Neural cell (in vitro differentiated cells): ENCODE data around the gene DCAF7. TPM values are rescaled to one million over a fixed set of nuclear protein-coding genes. Genes with fewer than 3 reads are reported as not detected.

Experiments
- H2AFZ ChIP-seq: fragments of 200-600, 300-800 bp; sonication (generic), shearing (Covaris generic); 2 replicates; pipeline ENCODE4 v1.6.0; 2014; ENCODE audit warnings: low read depth, mild to moderate bottlenecking, antibody characterized with exemption, low read length, moderate library complexity
- H3F3A ChIP-seq: fragments of 200-600 bp; shearing (Covaris generic); 2 replicates; pipeline ENCODE4 v1.6.1; 2016; ENCODE audit warnings: mild to moderate bottlenecking, moderate library complexity, mixed read lengths, antibody characterized with exemption, low read length; ENCODE audit not compliant: insufficient read depth, poor library complexity, severe bottlenecking
- H3K27ac ChIP-seq: fragments of 200-600, 300-800 bp; sonication (generic), shearing (Covaris generic); 2 replicates; pipeline ENCODE4 v1.5.1; 2014; ENCODE audit warnings: mild to moderate bottlenecking, low read length, moderate library complexity
- H3K27me3 ChIP-seq: fragments of 300-800, 200-600 bp; sonication (generic), shearing (Covaris generic); 2 replicates; pipeline ENCODE4 v1.6.0; 2014; ENCODE audit warnings: mild to moderate bottlenecking, low read depth, low read length, moderate library complexity; ENCODE audit not compliant: insufficient read depth
- H3K36me3 ChIP-seq: fragments of 300-800, 200-600 bp; sonication (generic), shearing (Covaris generic); 2 replicates; pipeline ENCODE4 v1.5.1; 2014; ENCODE audit warnings: mild to moderate bottlenecking, antibody characterized with exemption, low read length, moderate library complexity; ENCODE audit not compliant: insufficient read depth
- H3K4me2 ChIP-seq: fragments of 300-800, 200-600 bp; sonication (generic), shearing (Covaris generic); 2 replicates; pipeline ENCODE4 v1.6.0; 2014; ENCODE audit warnings: mild to moderate bottlenecking, low read length
- H3K4me3 ChIP-seq: fragments of 300-800, 200-600 bp; sonication (generic), shearing (Covaris generic); 2 replicates; pipeline ENCODE4 v1.5.1; 2014; ENCODE audit warnings: mild to moderate bottlenecking, low read length, moderate library complexity
- H3K79me2 ChIP-seq: fragments of 200-600 bp; shearing (Covaris generic); replicated peaks from 2 replicates; pipeline ENCODE4 v1.6.0; 2014; ENCODE audit warnings: mild to moderate bottlenecking, low read length, moderate library complexity; ENCODE audit not compliant: insufficient read depth
- H3K9ac ChIP-seq: fragments of 300-800, 200-600 bp; sonication (generic), shearing (Covaris generic); 2 replicates; pipeline ENCODE4 v1.6.1; 2016; ENCODE audit warnings: mild to moderate bottlenecking, low read length, mixed read lengths
- H3K9me2 ChIP-seq: fragments of 200-600 bp; shearing (Covaris generic); 2 replicates; pipeline ENCODE4 v1.6.1; 2016; ENCODE audit warnings: mild to moderate bottlenecking, low read length, mixed read lengths; ENCODE audit not compliant: insufficient read depth
- H3K9me3 ChIP-seq: fragments of 200-600, 300-800 bp; sonication (generic), shearing (Covaris generic); 2 replicates; pipeline ENCODE4 v1.6.1; 2016; ENCODE audit warnings: mild to moderate bottlenecking, mixed run types, low read length, moderate library complexity, mixed read lengths
- H4K20me1 ChIP-seq: fragments of 200-600 bp; shearing (Covaris generic); 2 replicates; pipeline ENCODE4 v1.6.1; 2016; ENCODE audit warnings: mild to moderate bottlenecking, mixed run types; ENCODE audit not compliant: insufficient read depth
- EP300 ChIP-seq: fragments of 450-650 bp; conservative IDR thresholded peaks from 2 replicates; pipeline ENCODE4 v1.6.1; 2014; ENCODE audit warnings: antibody characterized with exemption, mild to moderate bottlenecking, moderate library complexity; ENCODE audit not compliant: poor library complexity, severe bottlenecking
- EZH2 ChIP-seq: fragments of 200-600, 300-800 bp; shearing (Covaris generic), sonication (generic); IDR thresholded peaks from 2 replicates; pipeline ENCODE4 v1.6.1; 2014; ENCODE audit warnings: antibody characterized with exemption, low read length, borderline replicate concordance, mild to moderate bottlenecking; ENCODE audit not compliant: insufficient read depth, poor library complexity, severe bottlenecking
- MXI1 ChIP-seq: fragments of 450-650 bp; conservative IDR thresholded peaks from 2 replicates; pipeline ENCODE4 v1.6.1; 2014; ENCODE audit warnings: antibody characterized with exemption, mild to moderate bottlenecking; ENCODE audit not compliant: poor library complexity, severe bottlenecking
- POLR2AphosphoS5 ChIP-seq: IDR thresholded peaks from 2 replicates; pipeline ENCODE4 v1.6.1; 2012
- RAD21 ChIP-seq: fragments of 450-650 bp; conservative IDR thresholded peaks from 2 replicates; pipeline ENCODE4 v1.6.1; 2014; ENCODE audit warnings: antibody characterized with exemption, mild to moderate bottlenecking, moderate library complexity
- SMC3 ChIP-seq: fragments of 450-650 bp; conservative IDR thresholded peaks from 2 replicates; pipeline ENCODE4 v1.6.1; 2014; ENCODE audit warnings: antibody characterized with exemption, mild to moderate bottlenecking, moderate library complexity; ENCODE audit not compliant: poor library complexity
- TAF1 ChIP-seq: IDR thresholded peaks from 2 replicates; pipeline ENCODE4 v1.6.1; 2012; ENCODE audit warnings: low read depth
- polyA plus RNA-seq: library from polyadenylated mRNA; depleted of rRNA; stranded (reverse); fragments of >200 nt; gene quantifications from 2 replicates; pipeline ENCODE4 v1.2.3, GENCODE V29; 2014
- TF ChIP-seq, protein P1 (sequence below): IDR thresholded peaks from 2 replicates; pipeline ENCODE4 v1.6.1; 2012; ENCODE audit warnings: borderline replicate concordance
- TF ChIP-seq, protein P2 (sequence below): fragments of 450-650 bp; IDR thresholded peaks from 2 replicates; pipeline ENCODE4 v1.5.1; 2014; ENCODE audit warnings: antibody characterized with exemption, mild to moderate bottlenecking, moderate library complexity; ENCODE audit not compliant: poor library complexity, severe bottlenecking

DCAF7 gene
- polyA plus RNA-seq, 1 donor from 2014 or later = 35.3 TPM

DNA sequence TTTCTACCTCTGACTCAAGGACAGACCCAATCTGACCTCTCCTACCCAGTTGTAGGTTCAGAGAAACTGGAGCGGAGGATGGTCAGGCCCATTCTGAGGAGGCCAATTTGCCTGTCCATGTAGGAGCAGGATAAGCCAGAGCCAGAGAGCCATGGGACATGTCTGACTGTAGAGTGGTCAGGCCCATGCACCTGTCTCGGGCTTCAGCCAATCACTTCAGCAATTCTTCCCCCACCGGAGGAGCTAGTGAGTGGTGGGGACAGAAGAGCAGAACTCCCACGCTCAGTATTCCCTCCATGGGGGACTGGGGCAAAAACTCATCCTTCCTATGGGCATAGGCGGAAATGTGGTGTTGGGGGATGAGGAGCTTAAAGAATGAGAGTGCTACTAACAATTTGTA, 14.3 kb downstream of the DCAF7 start:
- Histone ChIP-seq H2AFZ (no peak overlapping the region), H3K9ac (no peak overlapping the region), H3K36me3 (no peaks in the 10 kb centered on the region), H3K79me2 (peaks cover 54% of the 10 kb centered on the region), H3K27ac (no peak overlapping the region), H4K20me1 (no peaks in the 10 kb centered on the region), H3K4me2 (no peak overlapping the region), H3K4me3 (no peak overlapping the region), H3K9me3 (no peaks in the 10 kb centered on the region), H3K27me3 (no peaks in the 10 kb centered on the region), H3K9me2 (no peaks in the 10 kb centered on the region), H3F3A (no peaks in the 10 kb centered on the region)
- TF ChIP-seq SMC3 = no peak
- no peak for TF ChIP-seq EP300
- TF ChIP-seq, protein P1, sequence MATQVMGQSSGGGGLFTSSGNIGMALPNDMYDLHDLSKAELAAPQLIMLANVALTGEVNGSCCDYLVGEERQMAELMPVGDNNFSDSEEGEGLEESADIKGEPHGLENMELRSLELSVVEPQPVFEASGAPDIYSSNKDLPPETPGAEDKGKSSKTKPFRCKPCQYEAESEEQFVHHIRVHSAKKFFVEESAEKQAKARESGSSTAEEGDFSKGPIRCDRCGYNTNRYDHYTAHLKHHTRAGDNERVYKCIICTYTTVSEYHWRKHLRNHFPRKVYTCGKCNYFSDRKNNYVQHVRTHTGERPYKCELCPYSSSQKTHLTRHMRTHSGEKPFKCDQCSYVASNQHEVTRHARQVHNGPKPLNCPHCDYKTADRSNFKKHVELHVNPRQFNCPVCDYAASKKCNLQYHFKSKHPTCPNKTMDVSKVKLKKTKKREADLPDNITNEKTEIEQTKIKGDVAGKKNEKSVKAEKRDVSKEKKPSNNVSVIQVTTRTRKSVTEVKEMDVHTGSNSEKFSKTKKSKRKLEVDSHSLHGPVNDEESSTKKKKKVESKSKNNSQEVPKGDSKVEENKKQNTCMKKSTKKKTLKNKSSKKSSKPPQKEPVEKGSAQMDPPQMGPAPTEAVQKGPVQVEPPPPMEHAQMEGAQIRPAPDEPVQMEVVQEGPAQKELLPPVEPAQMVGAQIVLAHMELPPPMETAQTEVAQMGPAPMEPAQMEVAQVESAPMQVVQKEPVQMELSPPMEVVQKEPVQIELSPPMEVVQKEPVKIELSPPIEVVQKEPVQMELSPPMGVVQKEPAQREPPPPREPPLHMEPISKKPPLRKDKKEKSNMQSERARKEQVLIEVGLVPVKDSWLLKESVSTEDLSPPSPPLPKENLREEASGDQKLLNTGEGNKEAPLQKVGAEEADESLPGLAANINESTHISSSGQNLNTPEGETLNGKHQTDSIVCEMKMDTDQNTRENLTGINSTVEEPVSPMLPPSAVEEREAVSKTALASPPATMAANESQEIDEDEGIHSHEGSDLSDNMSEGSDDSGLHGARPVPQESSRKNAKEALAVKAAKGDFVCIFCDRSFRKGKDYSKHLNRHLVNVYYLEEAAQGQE = no peak
- no peak for TF ChIP-seq MXI1
- no peak for TF ChIP-seq EZH2
- TF ChIP-seq, protein P2, sequence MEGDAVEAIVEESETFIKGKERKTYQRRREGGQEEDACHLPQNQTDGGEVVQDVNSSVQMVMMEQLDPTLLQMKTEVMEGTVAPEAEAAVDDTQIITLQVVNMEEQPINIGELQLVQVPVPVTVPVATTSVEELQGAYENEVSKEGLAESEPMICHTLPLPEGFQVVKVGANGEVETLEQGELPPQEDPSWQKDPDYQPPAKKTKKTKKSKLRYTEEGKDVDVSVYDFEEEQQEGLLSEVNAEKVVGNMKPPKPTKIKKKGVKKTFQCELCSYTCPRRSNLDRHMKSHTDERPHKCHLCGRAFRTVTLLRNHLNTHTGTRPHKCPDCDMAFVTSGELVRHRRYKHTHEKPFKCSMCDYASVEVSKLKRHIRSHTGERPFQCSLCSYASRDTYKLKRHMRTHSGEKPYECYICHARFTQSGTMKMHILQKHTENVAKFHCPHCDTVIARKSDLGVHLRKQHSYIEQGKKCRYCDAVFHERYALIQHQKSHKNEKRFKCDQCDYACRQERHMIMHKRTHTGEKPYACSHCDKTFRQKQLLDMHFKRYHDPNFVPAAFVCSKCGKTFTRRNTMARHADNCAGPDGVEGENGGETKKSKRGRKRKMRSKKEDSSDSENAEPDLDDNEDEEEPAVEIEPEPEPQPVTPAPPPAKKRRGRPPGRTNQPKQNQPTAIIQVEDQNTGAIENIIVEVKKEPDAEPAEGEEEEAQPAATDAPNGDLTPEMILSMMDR = no peak
- no peak for TF ChIP-seq TAF1
- TF ChIP-seq RAD21 = no peak
- TF ChIP-seq POLR2AphosphoS5 = no peak

DNA sequence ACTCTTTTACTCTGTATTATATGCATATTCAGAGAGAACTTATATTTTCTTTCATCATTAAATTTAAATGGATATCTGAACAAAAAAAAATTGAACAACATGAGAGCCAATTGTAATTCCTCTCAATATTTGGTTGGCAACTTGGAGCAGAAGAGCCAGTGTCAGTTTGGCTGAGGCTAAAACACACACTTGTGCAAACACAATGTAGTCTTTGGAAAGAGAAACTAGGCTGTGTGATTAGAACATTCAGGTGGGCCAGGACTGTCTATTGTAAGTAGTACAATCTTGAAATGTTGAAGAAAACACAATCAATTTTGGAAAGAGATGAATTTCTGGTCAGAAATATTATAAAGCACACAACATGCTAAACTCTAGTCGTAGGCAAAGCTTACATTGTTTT, 17.0 kb downstream of the DCAF7 start:
- H2AFZ ChIP-seq = no peak overlapping the region
- H3K27me3 ChIP-seq = no peaks in the 10 kb centered on the region
- H3F3A ChIP-seq = no peaks in the 10 kb centered on the region
- TF ChIP-seq, protein P2 = no peak
- TF ChIP-seq TAF1 = no peak
- H3K9me3 ChIP-seq = no peaks in the 10 kb centered on the region
- peaks cover 35% of the 10 kb centered on the region for H3K79me2 ChIP-seq
- H4K20me1 ChIP-seq = no peaks in the 10 kb centered on the region
- H3K4me3 ChIP-seq = no peak overlapping the region
- no peaks in the 10 kb centered on the region for H3K36me3 ChIP-seq
- no peak overlapping the region for H3K4me2 ChIP-seq
- no peak overlapping the region for H3K27ac ChIP-seq
- no peaks in the 10 kb centered on the region for H3K9me2 ChIP-seq
- no peak overlapping the region for H3K9ac ChIP-seq
